Esophagus (tissue), 2 donors: ENCODE measurements around the gene FFAR3. TPM values are rescaled to one million over a fixed set of nuclear protein-coding genes. Genes with fewer than 3 reads are reported as not detected.

Experiments
- H3K27ac ChIP-seq, 2 donors: one replicate each; pipeline ENCODE4 v1.5.1; 2013; ENCODE audit warnings: low read depth in 2 of 2, mild to moderate bottlenecking in 2 of 2, inconsistent platforms in 1 of 2, low read length in 1 of 2, moderate library complexity in 1 of 2
- H3K27me3 ChIP-seq, 2 donors: one replicate each; pipeline ENCODE4 v1.6.1; 2013; ENCODE audit warnings: low read length in 2 of 2, control low read depth in 1 of 2, mild to moderate bottlenecking in 1 of 2; ENCODE audit not compliant: insufficient read depth in 2 of 2, control insufficient read depth in 1 of 2
- H3K36me3 ChIP-seq, 2 donors: one replicate each; pipeline ENCODE4 v1.6.1; 2013; ENCODE audit warnings: low read length in 1 of 2; ENCODE audit not compliant: control insufficient read depth in 2 of 2, insufficient read depth in 2 of 2
- H3K4me1 ChIP-seq, 2 donors: one replicate each; pipeline ENCODE4 v1.6.1; 2013; ENCODE audit warnings: low read length in 1 of 2; ENCODE audit not compliant: control insufficient read depth in 2 of 2, insufficient read depth in 2 of 2
- H3K4me3 ChIP-seq, 2 donors: one replicate each; pipeline ENCODE4 v1.5.1; 2013; ENCODE audit warnings: low read length in 2 of 2, mild to moderate bottlenecking in 2 of 2, low read depth in 1 of 2, moderate library complexity in 1 of 2
- H3K9me3 ChIP-seq, 2 donors: one replicate each; pipeline ENCODE4 v1.6.1; 2013; ENCODE audit warnings: mild to moderate bottlenecking in 2 of 2, low read depth in 1 of 2, low read length in 1 of 2, moderate library complexity in 1 of 2; ENCODE audit not compliant: control insufficient read depth in 2 of 2, insufficient read depth in 1 of 2
- WGBS, 2 donors: extraction: QIAGEN DNeasy Blood & Tissue Kit; methylation state at CpG; one replicate each; pipeline ENCODE4 v1.1.7; 2013; 5-methylcytosine and 5-hydroxymethylcytosine counted together
- polyA plus RNA-seq, 2 donors: library from polyadenylated mRNA; stranded (reverse); fragments of 200-250 nt; gene quantifications; one replicate each; pipeline ENCODE4 v1.2.3, GENCODE V29; 2013
- donor health status: healthy with polysubstance abuse.
- donor health status: Bipolar disorder and iron deficiency.

The FFAR3 gene, protein sequence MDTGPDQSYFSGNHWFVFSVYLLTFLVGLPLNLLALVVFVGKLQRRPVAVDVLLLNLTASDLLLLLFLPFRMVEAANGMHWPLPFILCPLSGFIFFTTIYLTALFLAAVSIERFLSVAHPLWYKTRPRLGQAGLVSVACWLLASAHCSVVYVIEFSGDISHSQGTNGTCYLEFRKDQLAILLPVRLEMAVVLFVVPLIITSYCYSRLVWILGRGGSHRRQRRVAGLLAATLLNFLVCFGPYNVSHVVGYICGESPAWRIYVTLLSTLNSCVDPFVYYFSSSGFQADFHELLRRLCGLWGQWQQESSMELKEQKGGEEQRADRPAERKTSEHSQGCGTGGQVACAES
- polyA plus RNA-seq, result not detected

DNA sequence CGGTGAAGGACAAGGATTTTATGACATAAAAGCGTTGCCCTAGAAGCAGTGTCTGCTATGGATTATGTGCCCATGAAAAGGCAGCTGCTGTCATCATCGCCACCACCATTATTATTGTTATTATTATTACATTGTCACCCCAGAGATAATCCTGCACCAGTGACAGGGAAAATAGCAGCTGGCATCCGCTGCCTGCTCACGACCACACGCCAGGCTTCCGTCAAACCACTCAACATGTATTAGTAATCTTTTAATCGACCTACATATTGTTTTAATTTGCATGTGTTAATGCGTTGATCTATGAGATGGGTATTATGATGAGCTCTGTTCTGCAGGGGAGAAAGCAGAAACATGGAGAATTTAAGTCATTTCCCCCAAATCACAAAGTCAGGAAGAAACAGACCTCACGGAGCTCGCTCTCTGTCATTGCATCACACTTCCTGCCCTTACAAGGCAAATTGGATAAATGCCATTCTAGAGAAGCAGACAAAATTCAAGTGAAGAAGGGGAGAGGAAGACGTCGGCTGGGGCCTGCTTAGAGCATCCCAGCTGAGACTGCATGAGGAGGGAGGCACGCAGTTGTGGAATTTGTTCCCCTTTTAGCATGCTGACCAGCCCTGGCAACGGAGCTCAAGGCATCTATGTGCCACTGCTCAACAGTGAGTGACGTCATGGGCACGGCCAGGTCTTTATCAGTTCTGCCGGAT, at the start of gene FFAR3:
Gene FFAR3, plus strand, starts transcription at position 594 of the 707 bp plus-strand sequence. CDS start 431 bp downstream, outside the sequence.
- no peak within 1 kb of the TSS for H3K27ac ChIP-seq

DNA sequence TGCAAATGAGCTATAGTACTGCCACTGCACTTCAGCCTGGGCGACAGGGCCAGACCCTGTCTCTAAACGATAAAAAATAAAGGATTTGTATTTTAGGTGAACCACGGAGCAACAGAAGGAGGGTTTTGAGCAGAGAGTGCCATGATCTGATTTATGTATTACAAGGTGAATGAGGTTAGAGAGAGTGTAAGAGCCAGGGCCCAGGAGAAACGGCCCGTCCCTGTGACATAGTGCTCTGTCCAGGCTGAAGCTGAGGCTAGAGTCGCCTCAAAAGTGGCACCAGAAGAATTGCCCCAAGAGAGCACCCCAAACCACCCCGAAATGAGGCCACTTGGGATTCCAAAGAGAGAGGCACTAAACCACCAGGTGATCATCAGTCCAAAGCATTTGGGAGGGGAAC, 49.4 kb upstream of the FFAR3 start:
- Histone ChIP-seq H3K4me3 (no peak overlapping the region), H3K4me1 (no peaks in the 10 kb centered on the region), H3K27me3 (no peaks in the 10 kb centered on the region), H3K9me3 (no peaks in the 10 kb centered on the region), H3K36me3 (no peaks in the 10 kb centered on the region), H3K27ac (no peak overlapping the region)
- WGBS, 2 donors, result 77 to 83% methylated on average over 7 of the region's 7 CpGs

More for the DNA sequence above, at the start of gene FFAR3:
- peaks cover 0 to 2% of the 10 kb centered on the region in 2 donors for H3K4me1 ChIP-seq
- no peak within 1 kb of the TSS for H3K4me3 ChIP-seq
- no peaks in the 10 kb centered on the region for H3K36me3 ChIP-seq
- H3K9me3 ChIP-seq, result no peaks in the 10 kb centered on the region
- peaks cover 0 to 2% of the 10 kb centered on the region in 2 donors for H3K27me3 ChIP-seq
- WGBS, 2 donors, result 51 to 55% methylated on average over 18 of the region's 18 CpGs

DNA sequence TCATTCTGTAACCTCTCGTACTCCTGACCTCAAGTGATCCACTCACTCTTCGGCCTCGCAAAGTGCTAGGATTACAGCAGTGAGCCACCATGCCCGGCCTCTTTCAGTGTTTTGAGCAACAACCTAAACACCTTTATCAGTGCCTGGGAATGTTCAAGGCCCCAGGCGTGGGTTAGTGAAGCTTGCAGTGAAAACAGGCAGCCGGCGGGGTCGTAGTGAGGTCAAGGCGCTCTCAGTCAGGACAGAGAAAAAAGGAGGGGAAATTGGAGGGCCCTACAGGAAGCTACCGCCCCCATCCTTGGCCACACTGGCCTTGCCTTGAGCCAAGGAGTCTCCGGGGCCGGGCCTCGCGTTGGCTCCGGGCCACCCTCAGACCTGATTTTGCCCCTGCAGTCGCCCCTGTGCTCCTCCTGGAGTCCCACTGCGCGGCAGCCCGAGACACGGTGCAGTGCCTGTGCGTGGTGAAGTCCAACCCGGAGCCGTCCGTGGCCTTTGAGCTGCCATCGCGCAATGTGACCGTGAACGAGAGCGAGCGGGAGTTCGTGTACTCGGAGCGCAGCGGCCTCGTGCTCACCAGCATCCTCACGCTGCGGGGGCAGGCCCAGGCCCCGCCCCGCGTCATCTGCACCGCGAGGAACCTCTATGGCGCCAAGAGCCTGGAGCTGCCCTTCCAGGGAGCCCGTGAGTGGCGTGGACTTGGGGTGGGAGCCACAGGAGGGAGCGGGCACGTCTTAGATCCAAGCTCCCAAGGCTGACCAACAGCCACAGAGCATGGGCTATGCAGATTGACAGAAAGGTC, 48.6 kb upstream of the FFAR3 start:
- H3K4me3 ChIP-seq, result no peak overlapping the region
- WGBS, 2 donors, result 71 to 79% methylated on average over 47 of the region's 47 CpGs
- H3K27me3 ChIP-seq, result no peaks in the 10 kb centered on the region
- H3K4me1 ChIP-seq, result no peaks in the 10 kb centered on the region
- no peak overlapping the region for H3K27ac ChIP-seq
- no peaks in the 10 kb centered on the region for H3K36me3 ChIP-seq
- H3K9me3 ChIP-seq, result no peaks in the 10 kb centered on the region

DNA sequence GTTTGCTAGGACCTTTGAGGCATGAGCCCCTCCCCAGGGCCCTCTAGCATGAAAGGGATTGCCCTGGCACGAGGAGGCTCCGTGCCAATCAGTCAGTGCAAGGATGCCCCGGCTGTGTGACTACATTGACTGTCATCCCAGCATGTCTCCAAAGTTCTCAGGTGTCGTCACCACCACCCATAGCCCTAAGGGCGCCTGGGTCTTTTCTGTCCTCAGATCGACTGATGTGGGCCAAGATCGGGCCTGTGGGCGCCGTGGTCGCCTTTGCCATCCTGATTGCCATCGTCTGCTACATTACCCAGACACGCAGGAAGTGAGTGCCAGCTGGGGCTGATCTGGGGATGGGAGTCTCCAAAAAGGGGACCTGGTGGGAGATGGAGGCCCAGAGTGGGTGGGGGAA, 47.9 kb upstream of the FFAR3 start:
- 77 to 79% methylated on average over 12 of the region's 12 CpGs for WGBS, 2 donors
- Histone ChIP-seq H3K4me3 (no peak overlapping the region), H3K27ac (no peak overlapping the region)

DNA sequence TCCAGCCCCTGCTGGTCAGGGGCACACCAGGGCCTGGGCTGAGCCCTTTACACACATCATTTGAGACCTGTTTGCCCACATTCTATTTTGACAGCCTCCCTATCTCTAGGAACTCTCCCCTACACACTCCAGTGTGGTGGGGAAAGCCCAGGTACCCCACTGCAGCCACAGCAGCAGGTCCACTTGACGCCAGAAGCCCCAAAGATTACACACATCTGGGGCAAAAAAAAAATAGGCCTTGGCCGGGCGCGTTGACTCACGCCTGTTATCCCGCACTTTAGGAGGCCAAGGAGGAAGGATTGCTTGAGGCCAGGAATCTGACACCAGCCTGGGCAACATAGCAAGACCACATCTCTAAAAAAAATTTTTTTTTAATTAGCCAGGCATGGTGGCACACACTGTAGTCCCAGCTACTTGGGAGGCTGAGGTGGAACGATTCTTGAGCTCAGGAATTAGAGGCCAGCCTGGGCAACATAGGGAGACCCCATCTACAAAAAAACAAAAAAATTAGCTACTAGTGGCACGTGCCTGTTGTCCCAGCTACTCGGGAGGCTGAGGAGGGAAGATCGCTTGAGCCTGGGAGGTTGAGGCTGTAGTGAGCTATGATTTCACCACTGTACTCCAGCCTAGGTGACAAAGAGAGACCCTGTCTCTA, 47.3 kb upstream of the FFAR3 start:
- Histone ChIP-seq H3K36me3 (no peaks in the 10 kb centered on the region), H3K4me1 (no peaks in the 10 kb centered on the region), H3K9me3 (no peaks in the 10 kb centered on the region), H3K27ac (no peak overlapping the region), H3K27me3 (no peaks in the 10 kb centered on the region), H3K4me3 (no peak overlapping the region)
- WGBS, 2 donors, result 88 to 89% methylated on average over 10 of the region's 10 CpGs

More for the DNA sequence above, 47.9 kb upstream of the FFAR3 start:
- Histone ChIP-seq H3K4me1 (no peaks in the 10 kb centered on the region), H3K27me3 (no peaks in the 10 kb centered on the region), H3K9me3 (no peaks in the 10 kb centered on the region), H3K36me3 (no peaks in the 10 kb centered on the region)

DNA sequence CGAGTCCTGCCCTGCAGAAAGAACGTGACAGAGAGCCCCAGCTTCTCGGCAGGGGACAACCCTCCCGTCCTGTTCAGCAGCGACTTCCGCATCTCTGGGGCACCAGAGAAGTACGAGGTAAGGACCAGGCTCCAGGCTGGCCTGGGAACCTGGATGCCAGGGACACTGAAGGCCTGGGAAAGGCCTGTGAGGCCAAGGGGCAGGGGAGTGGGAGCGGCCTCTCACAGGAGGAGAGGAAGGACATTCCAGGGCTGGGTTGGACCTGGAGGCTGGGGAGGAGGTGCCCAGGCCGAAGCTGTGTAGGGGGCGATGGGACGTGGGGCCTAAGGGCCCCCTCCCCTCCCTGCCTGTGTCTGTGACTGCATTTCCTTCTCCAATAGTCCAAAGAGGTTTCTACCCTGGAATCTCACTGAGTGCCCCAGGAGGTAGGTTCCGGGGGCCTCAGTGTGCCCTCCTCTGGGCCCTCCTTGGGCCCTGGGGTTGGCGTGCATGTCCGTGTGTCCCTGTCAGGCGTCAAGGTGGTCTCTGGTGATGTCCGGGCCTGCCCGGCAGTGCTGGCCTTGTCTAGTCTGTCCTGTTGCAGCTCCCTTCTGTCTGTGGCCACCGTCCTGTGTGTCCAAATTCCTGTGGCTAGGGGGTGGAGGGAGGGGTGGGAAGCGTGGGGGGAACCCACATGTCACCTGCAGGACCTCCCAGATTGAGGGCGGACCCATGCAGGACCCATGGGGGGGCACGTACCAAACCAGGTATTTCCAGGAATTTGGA, 46.2 kb upstream of the FFAR3 start:
- Histone ChIP-seq H3K27me3 (no peaks in the 10 kb centered on the region), H3K4me1 (no peaks in the 10 kb centered on the region), H3K4me3 (no peak overlapping the region), H3K27ac (no peak overlapping the region), H3K36me3 (no peaks in the 10 kb centered on the region), H3K9me3 (no peaks in the 10 kb centered on the region)
- WGBS, 2 donors, result 85 to 87% methylated on average over 21 of the region's 21 CpGs

DNA sequence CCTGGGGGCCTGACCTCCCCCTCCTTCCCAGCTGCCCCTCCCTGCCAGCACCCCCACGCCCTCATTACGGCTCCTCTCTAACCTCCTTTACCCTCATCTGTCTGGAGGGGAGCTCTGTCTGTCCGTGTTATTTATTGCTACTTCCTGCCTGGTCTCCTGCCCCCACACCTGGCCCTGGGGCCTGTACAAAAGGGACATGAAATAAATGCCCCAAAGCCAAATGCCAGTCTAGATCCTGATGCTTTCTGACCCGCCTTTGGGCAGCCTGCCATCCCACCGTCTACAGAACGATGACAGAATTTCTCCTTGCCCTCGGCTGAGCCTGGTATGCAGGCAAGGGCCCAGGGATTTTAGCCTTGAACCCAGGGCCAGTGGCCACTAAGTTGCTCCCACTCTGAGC, 44.7 kb upstream of the FFAR3 start:
- Histone ChIP-seq H3K27me3 (no peaks in the 10 kb centered on the region), H3K4me1 (no peaks in the 10 kb centered on the region), H3K9me3 (no peaks in the 10 kb centered on the region), H3K27ac (no peak overlapping the region), H3K36me3 (no peaks in the 10 kb centered on the region), H3K4me3 (no peak overlapping the region)
- 22 to 34% methylated on average over 7 of the region's 7 CpGs for WGBS, 2 donors

DNA sequence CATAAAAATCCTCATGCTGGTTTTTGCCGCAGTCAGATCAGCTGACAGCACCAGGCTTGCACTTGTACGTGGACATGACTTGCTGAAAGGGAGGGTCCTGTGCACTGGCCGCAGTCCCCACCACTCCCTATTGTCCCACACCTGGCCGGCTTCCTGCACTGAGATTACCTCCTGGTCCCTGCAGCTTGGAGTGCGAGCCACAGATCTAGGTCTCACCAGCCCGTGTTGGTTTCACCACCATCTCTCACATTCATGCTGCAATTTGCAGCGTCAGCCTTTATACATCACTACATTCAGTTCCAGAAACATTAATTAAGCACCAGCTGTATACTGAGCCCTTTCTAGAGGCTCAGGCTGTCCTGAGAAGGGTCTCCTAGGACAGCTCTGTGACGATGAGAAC, 44.2 kb upstream of the FFAR3 start:
- no peaks in the 10 kb centered on the region for H3K36me3 ChIP-seq
- H3K9me3 ChIP-seq, result no peaks in the 10 kb centered on the region
- 80 to 83% methylated on average over 8 of the region's 8 CpGs for WGBS, 2 donors
- H3K27ac ChIP-seq, result no peak overlapping the region
- H3K27me3 ChIP-seq, result no peaks in the 10 kb centered on the region
- no peaks in the 10 kb centered on the region for H3K4me1 ChIP-seq
- H3K4me3 ChIP-seq, result no peak overlapping the region
